Airway epithelial cell (primary cell): ENCODE measurements around the gene FOXF2. TPM values are rescaled to one million over a fixed set of nuclear protein-coding genes. Genes with fewer than 3 reads are reported as not detected.

ENCODE experiments used
- total RNA-seq: library from RNA; depleted of rRNA; stranded (reverse); fragments of >200 nt; gene quantifications from 2 replicates; pipeline ENCODE4 v1.2.3, GENCODE V29; 2015

The FOXF2 gene
- total RNA-seq, result 0.23 and 0.35 TPM in 2 replicates

DNA sequence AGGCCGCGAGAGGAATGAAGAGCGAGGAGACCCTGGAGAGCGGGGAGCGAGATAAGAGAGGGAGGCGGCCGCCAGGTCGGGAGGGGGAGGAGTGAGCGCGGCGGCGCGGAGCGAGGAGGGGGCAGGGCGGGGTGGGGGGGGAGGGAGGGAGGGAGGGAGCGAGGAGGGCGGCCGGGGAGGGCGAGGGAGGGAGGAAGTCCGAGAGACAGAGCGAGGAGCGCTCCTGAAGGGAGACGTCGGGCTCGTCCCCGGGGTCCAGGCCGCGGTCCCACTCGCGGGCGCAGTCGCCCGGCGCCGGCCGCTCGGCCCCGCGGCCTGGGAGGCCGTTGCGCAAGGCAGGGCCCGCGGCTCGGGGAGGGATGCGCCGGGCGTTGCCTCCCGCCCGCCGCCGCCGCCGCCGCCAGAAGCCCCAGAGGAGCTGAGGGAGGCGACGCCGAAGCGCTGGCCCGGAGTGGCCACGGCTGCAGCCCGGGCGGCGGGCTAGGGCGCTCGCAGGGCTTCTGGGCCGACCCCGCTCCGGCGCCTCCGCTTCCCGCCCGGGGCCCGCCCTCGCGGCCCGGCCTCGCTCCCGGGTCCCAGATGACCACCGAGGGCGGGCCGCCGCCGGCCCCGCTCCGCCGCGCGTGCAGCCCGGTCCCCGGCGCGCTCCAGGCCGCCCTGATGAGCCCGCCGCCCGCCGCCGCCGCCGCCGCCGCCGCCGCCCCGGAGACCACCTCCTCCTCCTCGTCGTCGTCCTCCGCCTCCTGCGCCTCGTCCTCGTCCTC, at the start of gene FOXF2:
Gene FOXF2 (plus strand): TSS at position 208 of the 764 bp plus-strand sequence. CDS start 372 bp downstream, at position 580.

Other genes starting within 250 kb of the FOXF2 start
- 4.7 and 7.7 TPM in 2 replicates for gene FOXQ1, start 77.5 kb upstream of the FOXF2 start, total RNA-seq
- 7.9 and 11.6 TPM in 2 replicates for gene FOXC1, start 220.3 kb downstream of the FOXF2 start, total RNA-seq